CD14-positive monocyte (primary cell): ENCODE results near the gene ANKS6. TPM values are rescaled to one million over a fixed set of nuclear protein-coding genes. Genes with fewer than 3 reads are reported as not detected.

Experiments used
- DNase-seq, 3 donors: peaks; one replicate each; pipeline ENCODE4 v3.0.0-alpha.2; 2011 to 2022
- H2AFZ ChIP-seq: 2 replicates; pipeline ENCODE4 v1.6.0; 2012; ENCODE audit warnings: mild to moderate bottlenecking, low read depth, low read length, inconsistent platforms; ENCODE audit not compliant: insufficient read depth, poor library complexity, severe bottlenecking
- H3K27ac ChIP-seq, 2 donors: 1 replicate in 1 of 2; 2 replicates in 1 of 2; pipeline ENCODE4 v1.5.1; 2012 to 2013; ENCODE audit warnings: low read length in 2 of 2, control low read depth in 1 of 2, inconsistent platforms in 1 of 2, low read depth in 1 of 2, mild to moderate bottlenecking in 1 of 2
- H3K27me3 ChIP-seq, 2 donors: one replicate each; pipeline versions ENCODE4 v1.6.0 to v1.6.1; 2011 to 2013; ENCODE audit warnings: low read length in 2 of 2; ENCODE audit not compliant: control insufficient read depth in 2 of 2, insufficient read depth in 2 of 2
- H3K36me3 ChIP-seq, 2 donors: replicated peaks in 1 of 2; 1 replicate in 1 of 2; 2 replicates in 1 of 2; pipeline versions ENCODE4 v1.5.1 to v1.6.1; 2012 to 2013; ENCODE audit warnings: low read length in 2 of 2, control low read depth in 1 of 2, inconsistent platforms in 1 of 2, mild to moderate bottlenecking in 1 of 2; ENCODE audit not compliant: insufficient read depth in 2 of 2, control insufficient read depth in 1 of 2
- H3K4me1 ChIP-seq, 2 donors: 1 replicate in 1 of 2; 2 replicates in 1 of 2; pipeline versions ENCODE4 v1.5.1 to v1.6.1; 2012 to 2013; ENCODE audit warnings: low read length in 2 of 2, control low read depth in 1 of 2, inconsistent platforms in 1 of 2, mild to moderate bottlenecking in 1 of 2, moderate library complexity in 1 of 2; ENCODE audit not compliant: insufficient read depth in 2 of 2, control insufficient read depth in 1 of 2
- H3K4me2 ChIP-seq: replicated peaks from 2 replicates; pipeline ENCODE3; 2012; ENCODE audit warnings: low read length, moderate library complexity, mild to moderate bottlenecking; ENCODE audit not compliant: poor library complexity, severe bottlenecking; ENCODE audit errors: extremely low read depth
- H3K4me3 ChIP-seq, 3 experiments: fragments of 200-600 bp in 1 of 3; sonication (generic) in 1 of 3; replicated peaks in 1 of 3; 1 replicate in 2 of 3; 2 replicates in 1 of 3; pipeline ENCODE4 v1.5.1; 2011 to 2013; ENCODE audit warnings: low read length in 3 of 3, mild to moderate bottlenecking in 3 of 3, control low read depth in 2 of 3, low read depth in 2 of 3, inconsistent platforms in 1 of 3, moderate library complexity in 1 of 3
- H3K79me2 ChIP-seq: 2 replicates; pipeline ENCODE4 v1.6.0; 2012; ENCODE audit warnings: mild to moderate bottlenecking, control low read depth, inconsistent platforms, low read length, moderate library complexity; ENCODE audit not compliant: insufficient read depth
- H3K9ac ChIP-seq: 2 replicates; pipeline ENCODE4 v1.6.0; 2017; ENCODE audit warnings: low read length, mild to moderate bottlenecking; ENCODE audit not compliant: insufficient read depth, poor library complexity, severe bottlenecking
- H3K9me3 ChIP-seq, 2 donors: replicated peaks in 1 of 2; 1 replicate in 1 of 2; 2 replicates in 1 of 2; pipeline versions ENCODE4 v1.5.1 to v1.6.1; 2012 to 2013; ENCODE audit warnings: low read length in 2 of 2, control low read depth in 1 of 2; ENCODE audit not compliant: control insufficient read depth in 1 of 2, insufficient read depth in 1 of 2
- H4K20me1 ChIP-seq: 2 replicates; pipeline ENCODE4 v1.6.0; 2012; ENCODE audit warnings: mild to moderate bottlenecking, low read length, control low read depth, moderate library complexity; ENCODE audit not compliant: insufficient read depth
- H3K27ac Mint-ChIP-seq, 7 donors: one replicate each; pipeline ENCODE4 v1.8.0; 2020; ENCODE audit warnings: mild to moderate bottlenecking in 7 of 7, mixed read lengths in 7 of 7, moderate library complexity in 6 of 7, inconsistent platforms in 2 of 7
- H3K27me3 Mint-ChIP-seq, 3 donors: one replicate each; pipeline ENCODE4 v1.8.0; 2021 to 2022; ENCODE audit warnings: low read depth in 3 of 3, mild to moderate bottlenecking in 3 of 3, mixed read lengths in 3 of 3, moderate library complexity in 3 of 3, inconsistent platforms in 1 of 3
- H3K36me3 Mint-ChIP-seq, 2 donors: one replicate each; pipeline ENCODE4 v1.8.0; 2020; ENCODE audit warnings: mixed read lengths in 2 of 2, inconsistent platforms in 1 of 2, mild to moderate bottlenecking in 1 of 2
- H3K4me1 Mint-ChIP-seq: one replicate; pipeline ENCODE4 v1.8.0; 2020; ENCODE audit warnings: mild to moderate bottlenecking, mixed read lengths
- H3K4me3 Mint-ChIP-seq, 2 donors: one replicate each; pipeline ENCODE4 v1.8.0; 2020; ENCODE audit warnings: mild to moderate bottlenecking in 2 of 2, mixed read lengths in 2 of 2, moderate library complexity in 1 of 2
- H3K9me3 Mint-ChIP-seq, 7 donors: one replicate each; pipeline ENCODE4 v1.8.0; 2020 to 2022; ENCODE audit warnings: mixed read lengths in 7 of 7, mild to moderate bottlenecking in 6 of 7, moderate library complexity in 6 of 7, inconsistent platforms in 2 of 7
- WGBS: methylation state at CpG from one replicate; pipeline ENCODE4 v1.1.5; 2013; ENCODE audit warnings: missing lambda C conversion rate; ENCODE audit not compliant: insufficient coverage; 5-methylcytosine and 5-hydroxymethylcytosine counted together
- intact Hi-C, 2 donors: fragments of 100-400 bp; cut with micrococcal nuclease; formaldehyde crosslinking; loops; one replicate each; pipeline versions ENCODE4 v1.15.0 to v1.15.1; 2023
- polyA plus RNA-seq, 3 donors: library from polyadenylated mRNA; depleted of rRNA in 1 of 3; unstranded in 2 of 3; stranded (reverse) in 1 of 3; fragments of 300-500 nt in 2 of 3; fragments of >200 nt in 1 of 3; fragmentation: Illumina TruSeq in 2 of 3; gene quantifications; 1 replicate in 2 of 3; 2 replicates in 1 of 3; pipeline ENCODE4 v1.2.3, GENCODE V29; 2012 to 2021
- TF ChIP-seq, protein P1 (sequence below): fragments of 200-600 bp; IDR thresholded peaks from one replicate; pipeline ENCODE4 v1.8.0; 2022; ENCODE audit warnings: antibody characterized with exemption, mild to moderate bottlenecking

The ANKS6 gene
- polyA plus RNA-seq, 3 donors, result 0.20 to 1.5 (median 0.56) TPM

DNA sequence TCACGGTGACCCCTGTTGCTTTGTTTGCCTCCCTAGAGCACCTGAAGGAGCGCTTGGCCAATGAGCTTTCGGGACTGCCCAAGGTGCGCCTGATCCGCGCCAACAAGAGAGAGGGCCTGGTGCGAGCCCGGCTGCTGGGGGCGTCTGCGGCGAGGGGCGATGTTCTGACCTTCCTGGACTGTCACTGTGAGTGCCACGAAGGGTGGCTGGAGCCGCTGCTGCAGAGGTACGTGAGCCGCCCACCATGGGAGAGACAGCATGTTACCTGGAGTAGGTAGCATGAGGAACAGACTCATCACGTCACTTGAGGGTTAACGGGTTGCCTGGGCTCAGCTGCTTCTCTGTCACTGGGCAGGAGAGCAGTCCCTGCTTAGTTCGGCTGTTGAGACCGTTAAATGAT is 30.4 kb upstream of the ANKS6 start:
- H3K27me3 Mint-ChIP-seq, result peaks cover 0 to 2% (median 1%) of the 10 kb centered on the region in 3 donors

DNA sequence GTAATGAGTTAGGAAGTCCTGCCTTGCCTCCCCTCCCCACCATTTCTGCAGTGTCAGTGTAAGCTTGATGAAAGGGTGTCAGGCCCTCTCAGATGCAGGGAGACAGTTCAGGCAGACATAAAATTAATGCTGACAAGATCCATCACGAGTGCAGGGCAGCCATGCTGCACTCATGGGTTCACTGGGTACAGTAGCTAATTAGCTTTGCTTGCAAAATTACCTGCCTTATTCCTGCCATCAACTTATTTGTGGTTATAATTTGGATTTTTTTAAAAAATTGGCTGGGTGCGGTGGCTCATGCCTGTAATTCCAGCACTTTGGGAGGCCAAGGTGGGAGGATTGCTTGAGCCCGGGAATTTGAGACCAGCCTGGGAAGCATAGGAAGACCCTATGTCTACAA is 29.1 kb upstream of the ANKS6 start:
- no peak overlapping the region for H3K27ac ChIP-seq
- H3K9me3 ChIP-seq, result peaks cover 0 to 5% of the 10 kb centered on the region in 2 donors
- H4K20me1 ChIP-seq, result no peaks in the 10 kb centered on the region
- no peaks in the 10 kb centered on the region for H3K36me3 ChIP-seq
- H3K27me3 ChIP-seq, result no peaks in the 10 kb centered on the region
- Mint-ChIP-seq H3K4me3 (no peak overlapping the region), H3K36me3 (no peaks in the 10 kb centered on the region), H3K9me3 (peaks cover 0 to 6% (median 2%) of the 10 kb centered on the region in 7 donors), H3K4me1 (peaks cover 3% of the 10 kb centered on the region), H3K27ac (no peak overlapping the region), H3K27me3 (peaks cover 0 to 2% (median 1%) of the 10 kb centered on the region in 3 donors)
- intact Hi-C loops, result no loop called here
- H2AFZ ChIP-seq, result no peak overlapping the region
- no peak overlapping the region for H3K9ac ChIP-seq
- WGBS, result 80% methylated on average over 1 of the region's 3 CpGs
- H3K4me3 ChIP-seq, result no peak overlapping the region
- H3K4me1 ChIP-seq, result no peaks in the 10 kb centered on the region
- no peaks in the 10 kb centered on the region for H3K79me2 ChIP-seq
- no peak for DNase-seq
- H3K4me2 ChIP-seq, result no peak overlapping the region
- TF ChIP-seq, protein P1, sequence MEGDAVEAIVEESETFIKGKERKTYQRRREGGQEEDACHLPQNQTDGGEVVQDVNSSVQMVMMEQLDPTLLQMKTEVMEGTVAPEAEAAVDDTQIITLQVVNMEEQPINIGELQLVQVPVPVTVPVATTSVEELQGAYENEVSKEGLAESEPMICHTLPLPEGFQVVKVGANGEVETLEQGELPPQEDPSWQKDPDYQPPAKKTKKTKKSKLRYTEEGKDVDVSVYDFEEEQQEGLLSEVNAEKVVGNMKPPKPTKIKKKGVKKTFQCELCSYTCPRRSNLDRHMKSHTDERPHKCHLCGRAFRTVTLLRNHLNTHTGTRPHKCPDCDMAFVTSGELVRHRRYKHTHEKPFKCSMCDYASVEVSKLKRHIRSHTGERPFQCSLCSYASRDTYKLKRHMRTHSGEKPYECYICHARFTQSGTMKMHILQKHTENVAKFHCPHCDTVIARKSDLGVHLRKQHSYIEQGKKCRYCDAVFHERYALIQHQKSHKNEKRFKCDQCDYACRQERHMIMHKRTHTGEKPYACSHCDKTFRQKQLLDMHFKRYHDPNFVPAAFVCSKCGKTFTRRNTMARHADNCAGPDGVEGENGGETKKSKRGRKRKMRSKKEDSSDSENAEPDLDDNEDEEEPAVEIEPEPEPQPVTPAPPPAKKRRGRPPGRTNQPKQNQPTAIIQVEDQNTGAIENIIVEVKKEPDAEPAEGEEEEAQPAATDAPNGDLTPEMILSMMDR, result no peak

More for the DNA sequence above, 30.4 kb upstream of the ANKS6 start:
- Mint-ChIP-seq H3K9me3 (peaks cover 0 to 6% (median 2%) of the 10 kb centered on the region in 7 donors), H3K36me3 (no peaks in the 10 kb centered on the region), H3K4me3 (no peak overlapping the region), H3K4me1 (peaks cover 7% of the 10 kb centered on the region), H3K27ac (no peak overlapping the region)
- Histone ChIP-seq H2AFZ (no peak overlapping the region), H3K4me3 (no peak overlapping the region), H3K9ac (no peak overlapping the region), H3K27me3 (no peaks in the 10 kb centered on the region), H3K79me2 (no peaks in the 10 kb centered on the region), H3K4me2 (no peak overlapping the region), H4K20me1 (no peaks in the 10 kb centered on the region), H3K27ac (no peak overlapping the region), H3K9me3 (peaks cover 0 to 5% of the 10 kb centered on the region in 2 donors), H3K4me1 (no peaks in the 10 kb centered on the region), H3K36me3 (no peaks in the 10 kb centered on the region)
- DNase-seq, result no peak
- TF ChIP-seq, protein P1, result no peak
- intact Hi-C loops, result no loop called here
- WGBS, result 98% methylated on average over 18 of the region's 20 CpGs
